ENCODE data around the gene RER1.

RER1 gene

DNA sequence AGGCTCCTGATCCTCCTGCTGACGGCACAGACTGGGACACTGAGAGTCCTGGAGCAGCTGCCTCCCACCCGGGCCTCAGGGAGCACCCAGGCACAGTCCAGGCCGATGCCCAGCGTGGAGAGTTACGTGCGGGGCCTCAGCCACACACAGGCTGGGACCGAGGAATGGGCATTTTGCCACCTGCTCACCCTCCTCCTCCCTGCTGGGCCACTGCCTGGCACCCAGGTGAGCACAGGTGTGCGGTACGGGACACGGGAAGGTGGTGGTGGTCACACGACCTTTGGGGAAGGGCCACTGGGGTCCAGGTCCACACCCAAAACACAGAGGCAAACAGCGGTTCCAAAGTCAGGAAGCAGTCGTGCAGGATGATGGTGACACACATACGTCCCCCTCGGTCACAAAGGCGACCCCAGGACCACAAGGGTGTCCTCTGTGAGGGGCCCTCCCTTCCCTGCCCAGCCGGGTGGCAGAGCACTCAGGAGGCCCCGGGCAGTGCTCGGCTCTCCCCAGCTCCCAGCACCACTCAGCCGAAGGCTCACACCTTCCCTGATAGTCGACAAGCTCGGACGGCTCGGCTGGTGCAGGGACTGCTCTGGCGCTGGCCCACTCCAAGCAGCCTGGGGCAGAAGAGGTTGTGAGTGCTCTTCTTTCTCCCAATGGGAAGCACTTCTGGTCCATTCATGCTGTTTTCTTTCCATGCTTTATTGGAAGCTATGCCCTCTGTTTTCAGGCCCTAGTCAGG lies 14.5 kb upstream of the RER1 start:
- no peak for DNase-seq

DNA sequence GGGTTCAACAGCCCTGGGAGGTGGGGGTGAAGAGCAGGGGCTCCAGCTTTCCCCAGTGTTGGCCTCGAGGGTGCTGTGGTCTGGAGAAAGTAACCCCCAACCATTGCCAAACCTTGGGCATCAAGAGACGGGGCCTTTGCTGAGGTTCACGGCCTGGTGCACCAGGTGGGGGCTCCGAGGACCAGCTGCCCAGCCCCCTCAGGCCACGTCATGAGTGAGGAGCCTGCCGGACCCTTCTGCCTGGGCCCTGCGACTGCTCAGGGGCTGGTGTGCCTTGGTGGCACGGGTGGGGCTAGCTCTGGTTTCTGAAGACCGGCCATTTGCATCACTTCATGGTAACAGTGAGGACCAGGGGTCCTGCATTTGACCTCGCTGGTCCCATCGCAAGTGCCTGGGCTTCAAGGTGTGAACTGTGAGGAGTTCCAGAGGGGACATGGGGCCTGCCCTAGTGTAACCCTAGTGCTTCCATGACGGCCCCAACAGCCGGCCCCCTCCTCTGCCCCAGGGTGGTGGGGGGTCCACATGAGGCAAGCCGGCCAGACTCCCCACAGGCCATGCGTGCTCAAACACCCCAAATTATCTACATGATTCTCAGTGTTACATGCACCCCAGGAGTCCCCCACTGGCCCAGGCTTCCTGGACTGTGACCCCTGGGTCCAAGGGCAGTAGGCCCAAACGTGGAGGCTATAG lies 13.7 kb upstream of the RER1 start:
- no peak for DNase-seq

DNA sequence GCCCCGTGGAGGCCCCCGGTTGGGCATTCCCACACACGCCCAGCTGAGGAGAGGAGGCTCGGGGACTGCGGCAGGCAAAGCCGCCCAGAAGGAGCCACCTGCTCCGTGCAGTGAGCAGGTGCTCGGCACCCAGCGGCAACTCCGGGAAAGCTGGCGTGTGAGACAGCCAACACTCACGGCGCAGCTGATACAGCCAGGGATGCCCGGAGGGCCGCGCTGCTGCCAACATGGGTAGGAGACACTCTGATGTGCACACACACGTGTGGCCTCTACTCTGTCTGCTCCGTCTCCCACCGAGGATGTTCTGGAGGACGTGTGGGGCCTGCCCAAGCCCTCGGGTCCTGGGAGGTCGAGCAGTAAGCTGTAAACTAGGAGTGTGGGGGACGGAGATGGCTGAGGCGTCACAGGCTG lies 13.2 kb upstream of the RER1 start:
- no peak for DNase-seq

DNA sequence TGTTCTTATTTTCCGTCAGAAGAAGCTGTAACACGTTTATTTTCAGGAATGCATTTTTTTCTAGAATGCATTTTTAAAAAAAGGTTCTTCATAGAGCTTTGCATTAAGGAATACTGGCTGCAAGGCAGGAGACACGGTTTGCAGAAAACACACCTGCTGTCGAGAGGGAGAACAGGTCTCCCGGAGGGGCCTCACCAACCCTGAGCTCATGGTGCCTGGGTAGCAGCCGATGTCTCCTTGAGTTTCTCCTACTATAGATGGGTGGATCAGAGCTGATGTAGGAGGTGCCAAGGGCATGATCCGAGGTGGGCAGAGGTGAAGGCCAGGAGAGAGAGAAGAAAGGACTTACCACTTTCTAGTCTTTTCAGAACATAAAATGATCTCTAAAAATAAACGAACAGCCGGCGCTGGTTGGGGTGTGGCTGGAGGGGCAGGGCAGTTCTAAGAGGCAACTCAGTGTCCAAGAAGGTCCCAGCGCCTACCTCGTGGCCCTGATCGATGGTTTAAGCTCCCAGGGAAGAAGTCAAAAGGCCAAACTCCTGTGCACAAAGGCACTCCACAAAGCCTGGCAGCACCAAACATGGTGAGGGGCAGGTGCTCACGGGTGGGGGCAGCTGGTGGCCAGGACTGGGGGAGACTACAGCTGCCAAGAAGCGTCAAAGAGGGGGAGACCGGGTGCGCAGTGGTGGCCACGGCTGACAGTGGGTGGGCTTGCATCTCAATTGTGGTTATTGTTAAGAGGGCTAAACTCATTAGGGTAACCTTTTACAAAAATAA lies 12.5 kb upstream of the RER1 start:
- DNase-seq, result no peak

DNA sequence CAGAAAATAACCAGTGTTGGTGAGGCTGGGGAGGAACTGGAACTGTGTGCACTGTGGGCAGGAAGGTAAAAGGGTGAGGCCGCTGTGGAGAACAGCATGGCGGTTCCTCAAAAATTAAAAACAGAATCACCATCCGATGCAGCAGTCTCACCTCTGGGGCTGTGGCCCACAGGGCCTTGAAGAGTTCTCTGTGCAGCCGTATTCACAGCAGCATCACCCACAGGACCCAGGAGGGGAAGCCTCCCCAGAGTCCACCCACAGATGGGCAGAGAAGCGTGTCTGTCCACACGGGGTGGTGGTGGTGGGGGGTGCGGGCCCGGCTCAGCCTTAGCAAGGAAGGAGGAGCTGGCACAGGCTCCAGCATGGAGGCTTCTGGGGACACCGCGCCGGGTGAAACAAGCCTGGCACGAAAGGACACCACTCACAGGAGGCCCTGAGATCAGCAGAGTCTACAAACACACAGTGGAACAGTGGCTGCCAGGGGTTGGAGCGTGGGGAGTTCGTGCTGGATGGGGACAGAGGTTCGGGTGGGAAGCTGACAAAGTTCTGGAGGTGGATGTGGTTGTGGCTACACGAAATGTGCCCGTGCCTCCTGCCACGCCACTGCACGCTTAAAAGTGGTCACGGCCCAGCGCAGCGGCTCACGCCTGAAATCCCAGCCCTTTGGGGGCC lies 11.8 kb upstream of the RER1 start:
- no peak for DNase-seq

DNA sequence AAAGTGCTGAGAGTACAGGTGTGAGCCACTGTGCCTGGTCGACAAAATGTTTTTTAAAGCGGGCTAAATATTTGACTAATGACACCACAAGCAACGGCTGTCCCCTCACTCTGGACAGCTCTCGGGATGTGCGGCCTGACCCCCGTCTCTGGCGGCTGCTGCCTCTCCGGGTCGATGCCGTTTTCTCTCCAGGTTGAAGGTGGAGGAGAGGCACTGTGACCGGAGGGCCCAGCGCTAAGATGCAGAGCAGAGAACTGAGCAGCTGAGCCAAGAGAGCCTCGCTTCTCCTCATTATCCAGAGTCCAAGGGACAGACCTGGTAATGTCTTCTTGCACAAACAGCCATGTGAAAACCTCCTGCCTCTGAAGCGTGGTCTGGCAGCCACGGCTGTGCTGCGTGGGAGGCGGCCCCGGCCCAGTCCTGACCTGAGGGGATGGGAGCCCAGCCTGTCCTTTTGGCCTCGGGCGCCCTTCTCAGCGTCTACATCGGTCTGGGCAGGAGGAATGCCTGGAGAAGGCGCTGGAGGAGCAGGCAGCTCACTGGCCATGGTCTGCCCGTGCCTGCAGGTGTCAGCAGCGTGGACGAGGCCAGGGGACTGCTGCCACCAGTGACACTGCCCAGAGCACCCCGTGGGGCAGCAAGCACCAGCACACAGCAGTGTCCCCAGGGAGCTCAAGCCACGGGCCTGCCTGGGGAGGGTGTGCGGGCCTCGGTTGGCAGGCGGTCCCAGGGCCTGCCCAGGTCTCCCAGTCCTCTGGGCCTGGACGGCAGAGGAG lies 10.6 kb upstream of the RER1 start:
- no peak for DNase-seq

DNA sequence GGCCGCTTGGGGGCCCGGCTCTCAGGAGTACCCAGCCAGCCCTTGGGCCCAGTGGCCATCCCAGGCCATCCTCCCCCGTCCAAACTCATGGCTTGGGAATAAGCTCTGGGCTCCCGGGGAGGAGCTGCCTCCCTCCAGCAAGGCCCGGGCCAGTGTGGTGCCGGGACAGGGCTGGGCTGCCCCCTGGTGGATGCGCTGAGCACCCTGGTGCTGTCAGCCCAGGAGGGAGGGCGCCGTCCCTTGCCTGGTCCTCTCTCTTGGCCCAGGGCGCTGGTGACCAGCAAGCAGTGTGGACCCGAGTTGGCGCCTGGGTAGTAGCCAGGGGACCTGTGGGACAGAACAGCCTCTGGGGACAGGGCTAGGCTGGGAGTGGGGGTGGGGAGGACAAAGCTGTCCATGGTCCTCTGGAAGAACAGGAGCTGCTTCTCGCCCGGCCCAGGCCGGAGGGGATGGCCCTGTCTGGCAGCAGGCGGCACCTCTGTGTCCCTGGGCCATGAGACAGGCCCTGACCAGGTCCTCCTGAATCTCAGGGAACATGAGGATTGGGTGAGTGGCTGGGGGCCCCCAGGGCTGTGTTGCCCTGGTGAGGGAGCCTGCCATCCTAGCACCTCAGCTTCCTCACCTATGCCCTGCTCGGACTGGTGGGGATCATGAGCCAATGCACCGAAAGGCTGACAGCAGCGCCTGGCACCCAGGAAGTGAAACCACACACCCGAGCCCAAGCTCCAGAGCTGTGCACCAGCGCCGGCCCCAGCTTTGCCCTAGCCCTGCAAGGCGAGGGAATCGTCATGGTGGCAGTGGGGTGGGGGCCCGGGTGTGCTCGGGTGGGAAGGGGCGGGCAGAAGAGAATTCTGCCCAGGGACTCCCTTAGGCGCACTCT lies 9.7 kb upstream of the RER1 start:
- peak; percentile 74 to 78 for DNase-seq

DNA sequence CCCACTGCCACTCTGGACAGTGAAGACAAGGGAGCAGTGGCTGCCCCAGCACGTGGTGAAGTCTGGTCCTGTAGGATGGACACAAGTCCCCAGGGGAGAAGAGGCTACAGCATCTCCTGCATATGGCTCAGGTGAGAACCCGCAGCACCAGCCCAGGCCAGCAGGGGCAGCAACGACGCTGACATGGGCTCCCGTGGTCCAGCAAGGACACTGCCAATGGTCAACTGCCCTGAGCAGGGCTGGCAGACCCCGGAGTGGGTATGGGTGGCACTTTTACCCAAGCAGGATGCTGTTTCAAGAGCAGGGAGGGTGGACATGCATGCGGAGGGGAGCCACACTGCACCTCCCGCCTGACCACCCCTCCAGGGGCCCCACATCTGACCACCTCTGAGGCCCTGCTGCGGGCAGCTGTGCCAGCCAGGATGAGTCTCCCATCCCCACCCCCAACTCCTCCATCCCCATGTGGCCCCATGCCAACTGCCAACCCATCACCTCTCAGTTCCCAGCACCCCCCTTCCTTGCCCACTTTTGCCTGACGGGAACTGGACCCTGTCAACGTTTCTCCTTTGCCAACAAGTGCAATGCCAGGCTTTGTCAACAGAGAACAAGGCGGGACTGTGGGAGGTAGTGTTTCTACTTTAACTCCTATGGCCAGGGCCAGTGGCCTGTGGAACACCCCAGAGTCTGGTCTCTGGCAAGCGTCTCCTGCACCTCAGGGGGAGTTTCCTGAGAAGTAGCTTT lies 8.8 kb upstream of the RER1 start:
- no peak for DNase-seq

DNA sequence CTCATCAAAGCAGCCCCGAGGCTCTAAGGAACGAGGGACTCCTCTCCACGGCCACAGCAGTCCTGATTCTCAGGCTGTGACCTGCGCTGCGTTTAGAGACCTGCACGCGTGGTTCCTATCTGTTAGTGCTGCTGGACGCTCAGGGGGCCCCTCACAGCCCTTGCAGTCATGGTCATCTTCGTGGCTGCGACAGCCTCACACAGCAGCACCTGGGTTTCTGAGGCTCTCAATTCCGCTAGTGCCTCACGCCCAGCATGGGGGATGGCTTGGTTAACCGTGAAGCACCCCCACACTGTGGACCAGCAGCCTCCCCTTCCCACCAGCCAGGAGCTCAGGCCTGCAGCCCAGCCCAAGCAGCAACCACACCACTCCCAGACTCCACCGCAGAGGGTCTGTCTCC lies 8.1 kb upstream of the RER1 start:
- no peak for DNase-seq

DNA sequence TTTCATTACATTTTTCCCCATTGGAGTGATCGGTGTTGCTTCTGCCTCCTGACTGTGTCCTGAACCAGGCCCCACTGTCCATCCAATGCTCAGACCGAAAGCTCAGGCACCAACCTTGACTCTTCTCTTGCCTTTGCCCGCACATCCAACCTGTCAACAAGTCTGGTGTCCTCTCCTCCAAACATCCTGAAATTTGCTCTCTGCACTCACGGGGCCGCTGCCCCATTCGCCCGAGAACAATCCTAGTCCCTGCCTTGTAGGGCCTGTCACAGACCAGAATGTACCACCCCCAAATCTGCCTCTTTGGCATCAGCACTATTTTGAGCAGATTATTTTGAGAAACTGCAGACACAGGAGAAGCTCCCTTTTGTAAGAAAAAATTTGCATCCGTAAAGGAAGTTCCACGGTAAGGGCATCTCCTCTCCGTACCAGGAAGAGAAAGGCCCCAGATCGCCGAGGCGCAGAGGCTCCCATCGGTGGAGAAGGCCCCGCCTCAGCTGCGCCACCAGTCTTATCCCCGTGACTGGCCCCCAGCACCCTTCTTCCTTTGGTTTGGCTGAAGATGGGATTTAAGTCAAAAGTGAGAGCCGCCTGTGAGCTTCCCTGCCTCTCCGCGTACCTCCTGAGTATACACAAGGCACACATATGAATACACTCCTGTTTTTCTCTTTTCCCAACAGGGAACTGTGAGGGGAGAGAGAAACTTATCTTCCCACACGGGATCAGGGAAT lies 7.3 kb upstream of the RER1 start:
- peak in 1 of 2 donors; percentile 0 for DNase-seq

DNA sequence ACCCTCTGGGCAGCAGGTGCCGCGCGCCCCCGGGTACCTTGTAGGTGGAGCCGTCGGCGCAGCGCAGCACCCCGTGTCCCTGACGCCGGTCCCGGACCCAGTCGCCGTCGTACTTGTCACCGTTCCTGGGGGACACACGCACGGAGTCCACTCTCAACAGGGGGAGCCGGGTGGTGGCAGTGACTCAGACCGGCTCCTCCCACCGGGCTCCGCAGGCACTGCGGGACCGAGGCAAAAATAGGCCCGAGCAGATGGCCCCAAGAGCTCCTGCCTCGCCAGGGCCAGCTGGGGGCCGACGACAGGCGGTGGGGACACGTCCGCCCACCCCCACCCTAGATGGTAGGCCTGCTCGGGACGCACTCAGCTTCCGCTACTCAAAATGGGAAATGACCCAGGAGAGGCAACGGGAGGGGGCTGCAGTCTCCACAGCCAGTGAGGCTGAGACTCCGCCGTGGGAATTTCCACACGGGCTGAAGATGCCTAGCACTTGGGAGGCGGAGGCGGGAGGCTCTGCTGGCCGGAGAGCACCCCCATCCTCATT lies 6.6 kb upstream of the RER1 start:
- DNase-seq, result peak in 1 of 2 donors; percentile 0

DNA sequence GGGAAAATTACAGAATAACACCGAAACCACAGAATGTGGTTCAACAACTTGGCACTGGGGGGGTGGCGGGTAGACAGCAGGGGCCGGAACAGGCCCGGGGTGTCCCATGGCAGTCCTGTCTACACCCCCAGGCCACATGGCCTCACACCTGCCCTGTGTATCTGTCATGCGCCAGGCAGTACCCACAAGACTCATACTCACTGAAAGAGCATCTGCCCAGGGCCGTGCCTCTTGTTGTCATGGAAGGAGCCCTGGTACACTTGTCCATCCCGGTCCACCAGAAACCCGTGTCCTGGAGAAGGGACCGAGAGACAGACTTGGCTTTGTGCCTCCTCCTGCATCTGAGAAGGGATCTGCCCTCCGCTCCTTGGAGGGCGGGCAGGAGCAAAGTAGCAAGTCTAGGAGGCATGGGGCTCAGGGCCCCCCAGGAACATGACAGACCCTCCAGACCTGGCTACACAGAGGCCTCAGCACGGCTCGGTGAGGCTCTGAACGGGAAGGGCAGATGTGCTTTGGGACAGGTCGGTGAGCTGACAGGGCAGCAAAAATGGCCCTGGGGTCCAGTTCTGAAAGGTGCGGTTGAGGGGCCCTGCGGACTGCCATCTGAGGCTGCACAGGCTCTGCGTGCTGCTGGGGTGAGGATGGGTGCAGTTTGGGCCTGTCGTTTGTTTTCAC lies 5.9 kb upstream of the RER1 start:
- peak in 1 of 2 donors; percentile 0 for DNase-seq

DNA sequence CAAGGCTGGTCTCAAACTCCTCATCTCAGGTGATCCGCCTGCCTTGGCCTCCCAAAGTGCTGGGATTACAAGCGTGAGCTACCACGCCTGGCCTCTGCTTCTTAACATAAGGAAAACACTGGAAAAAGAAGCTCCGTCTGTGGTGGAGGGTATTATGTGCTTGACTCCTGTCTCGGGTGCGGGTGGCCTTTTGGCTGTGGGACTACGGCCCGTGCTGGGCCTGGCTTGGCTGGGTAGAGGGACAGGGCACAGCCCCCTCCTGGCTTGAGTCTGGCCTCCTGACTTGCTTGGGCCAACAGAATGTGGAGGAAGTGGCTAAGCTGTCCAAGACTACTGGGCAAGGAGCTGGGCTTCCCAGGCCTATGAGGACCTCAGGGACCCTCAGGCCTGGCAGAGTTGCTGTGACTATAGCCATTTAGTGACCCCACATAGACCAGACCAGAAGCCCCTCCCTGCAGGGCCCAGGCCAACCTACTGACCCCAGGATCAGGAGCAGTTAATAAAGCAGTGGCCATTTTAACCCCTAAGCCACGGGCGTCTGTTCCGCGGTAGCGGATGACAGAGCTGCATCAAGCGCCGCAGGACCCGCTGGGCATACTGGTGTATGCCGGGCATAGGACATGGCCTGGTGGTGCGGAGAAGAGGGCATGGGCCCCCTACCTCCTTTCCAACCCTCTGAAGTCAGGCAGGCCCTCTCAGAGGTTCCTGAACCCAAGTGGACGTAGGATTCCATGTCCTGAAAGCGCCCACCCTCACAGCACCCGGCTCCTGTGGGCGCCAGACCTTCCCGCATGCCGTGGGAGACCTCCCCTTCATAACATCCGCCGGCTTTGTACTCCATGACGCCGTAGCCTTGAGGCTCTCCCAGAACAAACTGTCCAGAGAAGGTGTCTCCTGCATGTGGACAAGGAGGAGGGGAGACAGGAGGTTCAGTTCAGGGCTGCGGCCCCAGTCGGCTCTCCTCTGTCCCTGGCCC lies 4.7 kb upstream of the RER1 start:
- no peak for DNase-seq

DNA sequence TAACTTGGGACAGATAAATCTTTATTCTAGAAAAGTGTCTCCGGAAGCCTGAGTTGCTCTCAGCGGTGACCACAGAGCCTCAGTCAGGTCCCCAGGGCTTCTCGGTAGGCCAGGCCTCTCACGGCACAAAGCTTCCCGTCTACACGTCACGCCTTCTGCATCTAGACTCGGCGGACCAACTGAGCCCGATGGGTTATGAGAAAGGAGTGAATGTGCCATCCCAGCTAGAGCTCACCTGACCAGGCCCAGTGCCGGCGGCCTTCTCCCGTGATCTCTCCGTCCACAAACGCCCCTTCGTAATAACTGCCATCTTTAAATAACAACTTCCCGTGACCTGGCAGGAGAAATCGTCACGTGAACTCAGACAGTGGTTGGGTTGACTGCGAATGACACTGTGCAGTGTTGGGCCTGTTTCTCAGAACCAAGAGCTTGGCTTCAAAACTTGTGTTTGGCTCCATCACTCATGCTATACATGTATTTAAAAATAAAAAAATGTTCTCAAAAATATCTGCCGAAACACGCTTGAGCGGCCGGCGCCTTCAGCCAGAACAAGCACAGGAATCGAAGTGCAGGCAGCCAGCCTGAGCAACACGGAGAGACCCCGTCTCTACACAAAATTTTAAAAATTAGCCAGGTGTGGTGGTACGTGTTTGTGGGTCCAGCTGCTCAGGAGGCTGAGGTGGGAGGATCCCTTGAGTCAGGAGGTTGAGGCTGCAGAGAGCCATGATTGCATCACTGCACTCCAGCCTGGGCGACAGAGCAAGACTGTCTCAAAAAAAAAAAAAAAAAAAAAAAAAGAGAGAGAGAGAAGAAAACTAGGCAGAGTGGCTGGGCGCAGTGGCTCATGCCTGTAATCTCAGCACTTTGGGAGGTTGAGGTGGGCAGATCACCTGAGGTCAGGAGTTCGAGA lies 3.4 kb upstream of the RER1 start:
- no peak for DNase-seq

DNA sequence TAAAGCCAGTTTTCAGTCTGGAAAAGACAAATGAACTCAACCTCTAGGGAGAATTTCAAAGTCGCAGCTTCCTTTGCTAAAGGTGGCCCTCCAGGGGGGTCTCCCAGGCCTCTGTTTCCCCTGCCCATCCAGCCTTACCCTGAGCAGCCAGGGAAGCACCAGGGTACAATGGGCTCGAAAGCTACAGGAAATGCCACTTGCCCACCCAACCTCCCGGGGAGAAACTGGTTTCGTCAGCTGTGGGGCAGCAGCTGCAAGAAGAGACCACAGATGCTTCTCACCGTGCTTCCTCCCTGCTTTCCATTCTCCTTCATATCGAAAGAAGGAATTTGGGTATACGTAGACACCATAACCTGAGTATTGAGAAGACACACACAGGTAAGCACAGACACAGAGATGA lies 2.0 kb upstream of the RER1 start:
- DNase-seq, result no peak

DNA sequence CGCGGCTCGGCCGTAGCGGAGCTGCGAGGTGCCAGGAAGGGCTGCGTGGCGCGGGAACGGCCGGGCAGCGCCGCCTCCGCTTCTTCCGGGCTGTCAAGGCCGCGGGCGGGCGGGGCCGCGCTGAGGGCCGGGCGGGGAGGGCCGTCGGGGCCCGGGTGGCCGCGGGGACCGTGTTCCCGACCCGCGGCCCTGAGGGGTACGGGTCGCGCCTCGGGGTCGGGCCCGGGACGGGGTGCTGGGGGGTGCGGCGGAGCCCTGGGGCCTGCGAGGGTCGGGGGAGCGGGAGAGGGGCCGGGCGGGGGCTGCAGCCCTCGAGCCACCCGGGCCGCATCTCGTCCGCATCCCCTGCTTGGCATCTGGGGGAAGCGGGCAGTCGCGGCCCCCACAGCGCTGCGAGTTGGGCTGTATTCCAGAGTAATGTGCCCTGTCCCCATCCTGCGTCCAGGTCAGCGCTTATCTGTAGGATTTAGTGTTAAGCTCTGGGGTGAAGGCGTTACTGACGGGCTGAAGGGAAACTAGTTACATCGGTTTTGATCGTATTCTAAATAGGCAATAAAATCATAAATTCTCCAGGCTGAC lies 379 bp downstream of the RER1 start:
- DNase-seq, result no peak
